HG02973 (cell line): Measurements from ENCODE around the gene ERC1.

Experiments used
- ATAC-seq: cut with Tn5 transposase; IDR thresholded peaks from one replicate; pipeline ENCODE4 v1.9.1; 2021; ENCODE audit warnings: moderate library complexity; ENCODE audit not compliant: unreplicated experiment

Gene ERC1

DNA sequence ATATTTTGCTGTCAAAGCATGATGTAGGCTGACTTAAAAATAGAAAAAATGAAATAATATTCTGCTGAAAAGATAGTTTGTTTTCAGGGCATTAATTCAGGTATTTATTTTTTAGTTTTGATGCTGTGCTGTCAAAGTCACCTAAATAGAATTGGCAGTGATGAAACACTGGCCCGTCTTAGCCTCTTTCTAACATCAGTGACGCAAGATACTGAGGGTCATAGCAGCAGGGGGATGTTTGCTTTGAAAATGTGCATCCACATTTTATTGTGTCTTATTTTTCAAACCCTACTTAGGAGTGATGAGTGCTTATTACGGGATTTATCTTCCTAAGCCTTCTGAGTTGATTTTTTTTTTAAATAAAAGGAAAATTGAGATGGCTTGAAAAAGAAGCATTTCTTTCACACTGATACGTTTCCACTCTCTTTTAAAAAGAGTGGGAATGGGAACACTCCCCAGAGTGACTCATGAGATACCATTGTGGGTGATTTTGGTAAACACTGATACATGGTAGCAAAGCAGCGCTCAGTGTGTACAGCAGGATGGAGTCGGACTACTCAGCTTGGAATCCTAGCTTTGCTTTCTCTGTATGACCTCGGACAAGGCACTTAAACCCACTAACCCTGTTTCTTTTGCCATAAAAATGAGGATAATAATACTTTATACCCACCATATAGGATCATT lies 290.8 kb downstream of the ERC1 start:
- ATAC-seq, result no peak

DNA sequence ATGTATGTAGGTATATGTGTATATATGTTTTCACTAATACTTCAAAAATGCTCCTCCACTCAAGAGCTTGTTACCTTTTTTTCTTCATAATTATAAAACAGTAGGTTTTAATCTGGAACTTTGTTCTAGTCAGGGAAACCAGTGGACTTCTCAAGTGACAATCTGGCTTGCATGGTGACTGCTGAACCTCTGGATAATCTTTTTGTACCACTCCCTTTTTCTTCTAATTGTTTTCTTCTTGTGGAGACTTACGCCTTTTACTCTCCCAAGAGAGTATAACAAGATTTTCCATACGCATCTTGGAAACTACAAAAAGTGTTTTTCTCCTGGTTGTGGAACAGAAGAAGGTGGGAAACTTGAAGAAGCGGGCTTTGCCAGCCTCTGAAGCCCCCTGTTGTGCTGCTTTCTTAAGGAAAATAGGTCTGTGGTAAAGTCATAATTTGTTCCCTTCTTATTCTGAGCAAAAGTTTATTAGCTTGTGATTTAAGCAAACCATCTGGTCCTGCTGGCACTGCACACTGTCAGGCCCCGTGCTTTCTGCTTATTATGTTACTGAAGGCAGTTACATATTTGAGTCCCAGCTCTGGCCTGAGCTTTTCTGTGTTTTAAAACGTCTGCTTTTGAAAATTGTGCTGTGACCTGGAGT lies 291.8 kb downstream of the ERC1 start:
- ATAC-seq, result no peak

DNA sequence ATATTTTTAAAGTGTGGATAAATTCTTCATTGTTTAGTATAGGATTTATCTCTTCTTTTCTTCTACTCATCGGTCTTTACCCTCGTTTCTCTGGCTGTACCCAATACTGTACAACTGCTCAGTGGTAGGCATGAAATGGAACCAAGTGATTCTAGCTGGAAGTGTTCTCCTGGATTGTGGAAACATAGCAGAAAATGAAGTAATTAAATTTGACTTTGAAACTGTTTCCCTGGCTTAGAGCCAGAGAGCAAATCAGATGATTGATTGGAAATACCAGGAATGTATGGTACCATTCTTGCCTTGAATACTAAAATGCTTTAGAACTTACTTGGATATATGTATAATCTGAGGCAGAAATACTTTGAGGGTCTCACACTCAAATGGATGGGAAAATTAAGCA lies 292.3 kb downstream of the ERC1 start:
- ATAC-seq, result no peak

DNA sequence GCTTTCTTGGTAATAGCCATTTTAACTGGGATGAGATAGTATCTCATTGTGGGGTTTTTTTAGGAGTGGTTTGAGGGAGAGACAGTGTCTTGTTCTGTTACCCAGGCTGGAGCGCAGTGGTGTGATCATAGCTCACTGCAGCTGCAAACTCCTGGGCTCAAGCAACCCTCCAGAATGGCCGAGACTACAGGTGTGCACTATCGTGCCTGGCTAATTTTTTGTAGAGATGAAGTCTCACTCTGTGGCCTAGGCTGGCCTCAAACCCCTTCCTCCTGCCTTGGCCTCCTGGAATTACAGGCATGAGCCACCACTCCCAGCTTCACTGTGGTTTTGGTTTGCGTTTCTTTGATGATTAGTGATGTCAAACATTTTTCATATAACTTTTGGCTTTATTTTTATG lies 293.6 kb downstream of the ERC1 start:
- ATAC-seq, result no peak

DNA sequence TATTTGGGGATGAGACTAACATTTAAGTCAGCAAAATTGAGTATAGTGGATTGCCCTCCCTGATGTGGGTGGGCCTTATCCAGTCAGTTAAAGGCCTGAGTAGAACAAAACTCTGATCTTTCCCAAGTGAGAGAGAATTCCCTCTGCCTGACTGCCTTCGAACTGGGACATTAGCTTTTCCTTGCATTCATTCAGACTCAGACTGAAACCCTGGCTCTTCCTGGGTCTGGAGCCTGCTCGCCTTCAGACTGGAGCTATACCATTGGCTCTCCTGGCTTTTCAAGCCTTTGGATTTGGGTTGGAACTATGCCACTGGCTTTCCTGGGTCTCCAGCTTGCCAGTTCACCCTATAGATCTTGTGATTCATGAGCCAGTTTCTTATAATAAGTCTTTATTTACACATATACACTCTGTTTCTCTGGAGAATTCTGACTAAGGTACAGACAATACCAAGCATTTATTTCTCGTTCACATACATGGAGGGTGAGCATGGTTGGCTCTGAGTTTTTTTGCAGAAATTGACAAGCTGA lies 296.5 kb downstream of the ERC1 start:
- no peak for ATAC-seq

DNA sequence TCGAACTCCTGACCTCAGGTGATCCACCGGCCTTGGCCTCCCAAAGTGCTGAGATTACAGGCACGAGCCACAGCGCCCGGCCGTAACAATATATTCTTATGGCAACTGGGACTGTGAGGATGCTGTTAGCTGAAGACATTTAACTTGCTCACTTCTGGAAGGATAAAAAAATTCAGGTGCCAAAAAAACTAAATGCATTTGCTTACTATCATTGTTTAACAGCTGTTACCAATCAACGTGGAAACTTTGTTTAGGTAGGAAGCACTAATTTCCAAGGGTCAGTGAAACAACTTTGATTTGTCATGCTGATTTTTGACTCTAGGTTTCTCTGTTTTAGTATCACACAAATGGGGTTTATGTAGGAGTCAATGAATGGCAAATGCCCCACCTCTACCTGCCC lies 297.3 kb downstream of the ERC1 start:
- ATAC-seq, result no peak

DNA sequence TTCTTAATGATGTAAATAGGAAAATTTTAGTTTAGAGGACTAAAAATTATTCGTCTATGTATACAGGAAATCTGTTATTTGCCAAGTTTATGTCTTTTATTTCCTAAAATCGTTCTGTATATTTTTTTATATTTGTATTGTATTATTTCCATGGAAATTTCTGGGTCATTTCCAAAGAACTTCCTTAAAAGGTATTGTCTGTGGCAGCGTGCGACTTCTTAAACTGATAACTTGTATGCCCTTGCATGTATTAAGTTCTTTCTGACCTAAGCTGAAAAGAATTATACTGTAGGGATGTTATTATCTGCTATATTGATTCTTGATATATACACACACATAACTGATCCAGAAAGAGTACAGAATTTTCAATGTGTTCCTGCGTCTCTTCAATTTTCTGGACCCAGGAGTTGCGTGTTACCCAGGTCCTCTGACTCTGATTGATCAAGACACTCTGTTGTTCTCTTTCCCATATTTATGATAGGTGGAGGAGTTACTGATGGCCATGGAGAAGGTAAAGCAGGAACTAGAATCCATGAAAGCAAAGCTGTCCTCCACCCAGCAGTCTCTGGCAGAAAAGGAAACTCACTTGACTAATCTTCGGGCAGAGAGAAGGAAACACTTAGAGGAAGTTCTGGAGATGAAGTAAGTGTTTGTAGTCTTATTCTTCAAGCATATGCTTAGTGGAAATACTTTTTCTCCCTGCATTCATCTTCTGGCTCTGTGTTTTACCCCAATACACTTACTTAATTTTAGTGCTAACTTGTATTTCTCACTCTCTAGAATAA lies 298.5 kb downstream of the ERC1 start:
- no peak for ATAC-seq

DNA sequence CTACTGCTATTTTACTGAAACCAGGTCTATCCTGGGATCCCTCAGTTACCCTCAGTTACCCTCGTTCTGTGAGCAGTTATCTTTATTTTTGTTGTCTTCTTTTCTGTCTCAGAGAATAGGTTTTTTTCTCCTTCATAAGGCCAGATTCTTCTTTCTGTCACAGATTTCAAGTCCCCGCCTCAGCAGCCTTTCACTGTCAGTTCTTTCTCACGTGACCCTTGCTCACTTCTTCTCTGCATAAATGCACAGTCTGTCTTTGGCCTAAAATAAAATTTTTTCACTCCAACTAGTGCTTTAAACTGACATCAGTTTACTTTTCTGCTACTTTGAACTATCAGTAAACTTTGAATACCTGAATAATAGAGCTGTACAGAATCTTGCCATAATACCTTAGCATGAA lies 299.7 kb downstream of the ERC1 start:
- ATAC-seq, result no peak

DNA sequence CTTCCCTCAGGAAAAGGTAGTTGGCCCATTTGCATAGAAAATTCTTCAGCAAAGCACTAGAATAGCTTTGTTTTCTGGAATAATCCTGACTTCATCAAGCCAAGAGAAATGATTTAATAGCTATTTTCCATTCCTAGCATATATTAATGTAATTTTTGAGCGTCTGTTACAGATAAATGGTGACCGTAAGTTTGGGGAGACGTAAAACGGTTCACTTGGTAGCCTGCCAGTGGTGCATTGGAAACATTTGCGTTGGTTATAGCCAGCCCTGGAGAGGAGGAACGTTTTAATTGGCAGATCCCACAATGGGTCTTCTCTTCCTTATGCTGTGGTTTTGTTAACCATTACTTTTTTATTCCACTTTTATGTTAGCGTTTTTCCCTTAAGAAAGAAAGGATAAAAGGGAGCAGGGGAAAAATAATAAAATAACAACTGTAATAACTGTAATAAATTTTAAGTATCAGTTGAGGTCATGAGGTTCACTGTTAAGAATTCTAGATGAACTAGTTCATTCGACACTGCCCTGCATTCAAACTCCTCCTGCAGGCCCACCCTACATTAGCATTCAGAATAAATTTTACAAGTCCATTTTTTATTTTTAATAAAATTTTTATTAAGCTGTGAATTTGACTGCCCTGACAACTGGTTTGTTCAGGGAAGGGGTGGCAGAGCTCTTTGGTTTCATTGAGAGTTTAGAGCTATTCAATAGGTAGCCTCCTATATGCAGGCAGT lies 300.7 kb downstream of the ERC1 start:
- no peak for ATAC-seq

DNA sequence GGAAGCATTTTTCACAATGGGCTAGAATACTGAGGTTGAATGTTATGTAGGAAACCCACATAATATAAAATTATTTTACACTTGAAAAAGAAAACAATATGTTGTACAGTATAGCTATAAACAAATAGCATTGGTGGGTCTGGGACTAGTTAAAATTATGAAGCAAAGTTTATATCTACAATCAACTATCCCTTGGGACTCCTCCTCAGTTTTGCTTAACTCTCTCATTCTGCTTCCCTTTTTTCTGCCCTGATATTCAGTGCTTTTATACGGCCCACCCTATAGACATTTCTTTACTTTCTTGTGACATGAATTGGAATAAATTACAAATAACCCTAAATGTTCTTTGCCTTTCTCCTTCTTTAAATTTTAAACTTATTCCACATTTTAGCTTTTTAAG lies 302.9 kb downstream of the ERC1 start:
- no peak for ATAC-seq

DNA sequence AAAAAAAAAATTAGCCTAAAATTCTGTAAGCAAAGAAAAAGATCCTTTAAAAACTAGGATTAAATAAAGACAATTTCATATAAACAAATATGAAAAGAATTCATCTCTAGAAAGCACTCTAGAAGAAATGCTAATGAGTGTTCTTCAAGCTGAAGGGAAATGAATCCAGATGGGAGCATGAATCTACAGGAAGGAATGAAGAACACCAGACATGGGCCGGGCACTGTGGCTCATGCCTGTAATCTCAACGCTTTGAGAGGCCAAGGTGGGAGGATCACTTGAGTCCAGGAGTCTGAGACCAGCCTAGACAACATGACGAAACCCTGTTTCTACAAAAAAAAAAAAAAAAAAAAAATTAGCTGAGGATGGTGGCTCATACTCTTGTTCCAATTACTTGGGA lies 306.2 kb downstream of the ERC1 start:
- no peak for ATAC-seq

DNA sequence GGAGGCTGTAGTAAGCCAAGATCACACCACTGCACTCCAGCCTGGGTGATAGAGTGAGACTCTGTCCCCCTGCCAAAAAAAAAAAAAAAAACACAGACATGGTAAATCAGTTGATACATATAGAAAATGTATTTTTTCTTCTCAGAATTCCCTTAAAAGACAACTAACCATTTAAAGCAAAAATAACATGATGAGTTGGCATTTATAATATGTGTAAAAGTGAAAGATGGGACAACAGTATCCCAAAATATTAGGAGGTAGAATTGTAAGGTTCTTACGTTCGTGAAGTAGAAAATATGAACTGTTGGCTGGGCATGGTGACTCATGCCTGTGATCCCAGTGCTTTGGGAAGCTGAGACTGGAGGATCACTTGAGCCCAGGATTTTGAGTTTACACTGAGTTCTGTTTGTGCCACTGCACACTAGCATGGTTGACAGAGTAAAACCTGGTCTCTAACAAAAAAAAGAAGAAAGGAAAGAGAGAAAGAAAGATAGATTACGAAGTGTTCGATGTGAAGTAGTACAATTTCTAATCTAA lies 306.7 kb downstream of the ERC1 start:
- no peak for ATAC-seq

DNA sequence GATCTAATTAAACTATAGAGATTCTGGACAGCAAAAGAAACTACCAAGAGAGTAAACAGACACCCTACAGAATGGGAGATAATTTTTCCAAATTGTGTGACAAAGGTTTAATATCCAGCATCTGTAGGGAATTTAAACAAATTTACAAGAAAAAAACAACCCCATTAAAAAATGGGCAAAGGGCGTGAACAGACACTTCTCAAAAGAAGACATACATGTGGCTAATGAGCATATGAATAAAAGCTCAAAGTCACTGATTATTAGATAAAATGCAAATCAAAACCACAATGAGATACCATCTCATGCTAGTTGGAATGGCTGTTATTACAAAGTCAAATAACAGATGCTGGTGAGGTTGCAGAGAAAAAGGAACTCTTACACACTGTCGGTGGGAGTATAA lies 309.4 kb downstream of the ERC1 start:
- no peak for ATAC-seq

DNA sequence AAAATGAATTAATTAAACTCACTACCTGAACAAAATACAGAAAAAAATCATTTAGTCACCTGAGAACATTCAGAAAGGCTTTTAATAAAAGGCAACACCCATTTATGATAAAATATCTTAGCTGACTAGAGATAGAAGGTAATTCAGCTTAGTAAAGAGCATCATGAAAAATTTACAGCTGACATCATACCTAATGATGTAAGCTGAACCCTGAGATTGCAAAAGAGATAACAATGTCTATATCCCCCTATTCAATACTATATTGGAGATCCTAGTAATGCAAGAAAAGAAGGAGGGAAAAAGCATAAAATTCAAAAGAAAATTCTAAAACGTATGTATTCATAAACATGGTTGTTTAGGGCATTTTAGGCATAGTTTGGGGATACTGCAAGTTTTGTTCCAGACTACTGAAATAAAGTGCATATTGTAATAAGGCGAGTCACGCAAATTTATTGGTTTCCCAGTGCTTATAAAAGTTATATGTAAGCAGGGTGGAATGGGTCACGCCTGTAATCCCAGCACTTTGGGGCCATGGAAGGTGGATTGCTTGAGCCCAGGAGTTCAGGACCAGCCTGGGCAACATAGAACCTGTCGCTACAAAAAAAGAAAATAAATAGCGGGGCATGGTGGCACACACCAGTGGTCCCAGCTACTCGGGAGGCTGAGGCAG lies 311.3 kb downstream of the ERC1 start:
- ATAC-seq, result no peak

DNA sequence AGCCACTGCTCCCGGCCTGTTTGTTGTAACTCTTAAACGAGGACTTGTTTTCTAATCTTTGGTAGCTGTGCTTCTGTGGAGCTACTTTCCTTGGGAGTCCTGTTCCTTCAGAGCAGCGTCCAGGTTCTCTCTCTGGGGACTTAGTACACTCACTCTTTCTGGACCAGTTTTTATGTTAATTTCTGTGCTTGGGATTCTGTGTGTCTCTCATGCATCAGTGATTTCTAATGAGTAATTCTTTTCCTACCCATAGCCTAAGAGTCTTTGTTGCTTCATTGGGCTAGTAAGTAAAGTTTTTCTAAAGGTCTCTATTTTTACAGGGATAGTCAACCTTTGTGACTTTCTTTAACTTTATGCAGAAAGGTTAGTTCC lies 314.0 kb downstream of the ERC1 start:
- no peak for ATAC-seq

DNA sequence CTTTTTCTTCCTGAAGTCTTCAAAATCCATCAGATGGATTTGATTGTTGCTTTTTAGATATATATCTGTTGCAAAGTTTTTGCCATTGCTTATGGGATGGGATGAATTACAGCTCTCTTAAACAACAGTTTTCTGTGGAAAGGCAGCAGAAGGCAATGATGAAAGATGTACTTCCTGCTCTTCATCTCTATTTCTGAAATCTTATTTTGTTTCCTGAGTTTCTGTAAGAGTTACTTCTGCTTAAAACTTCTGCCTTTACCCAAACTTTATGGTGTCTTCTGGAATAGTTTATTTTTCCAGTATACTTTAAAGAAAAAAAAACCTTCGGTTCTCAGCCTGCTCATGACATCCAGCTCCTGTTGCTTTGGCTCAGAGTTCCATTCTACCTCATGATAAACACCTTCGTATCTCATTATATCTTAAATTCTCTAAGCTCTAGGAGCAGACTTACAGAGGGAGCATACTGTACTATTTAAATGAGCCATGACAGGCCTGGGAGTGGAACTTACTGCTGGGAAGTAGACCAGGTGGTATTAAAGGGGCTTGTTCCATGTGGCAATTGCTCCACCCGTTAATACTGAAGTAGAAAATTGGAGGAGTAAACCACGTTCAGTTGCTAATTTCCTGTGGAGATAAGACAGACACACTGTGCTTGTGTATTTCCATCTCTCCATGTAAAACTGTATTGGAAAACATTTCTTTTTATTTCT lies 314.9 kb downstream of the ERC1 start:
- no peak for ATAC-seq

DNA sequence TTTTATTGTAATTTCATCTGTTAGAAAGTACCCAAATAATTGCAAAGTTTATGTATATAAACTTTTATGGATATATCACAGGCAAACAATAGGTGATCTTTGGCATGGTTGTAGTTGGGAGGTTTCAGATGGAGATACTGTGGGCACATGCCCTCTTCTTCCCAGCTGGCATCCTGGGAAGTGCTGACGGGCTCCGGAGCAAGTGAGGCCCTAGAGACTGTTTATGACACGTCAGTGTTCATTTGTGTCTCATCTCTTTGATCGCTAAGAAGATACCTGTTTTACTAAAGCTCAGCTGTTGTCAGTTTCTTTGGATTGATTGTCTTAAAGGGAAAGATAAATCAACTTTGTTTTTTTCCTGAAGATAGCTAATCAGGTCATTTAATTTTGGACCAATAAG lies 315.8 kb downstream of the ERC1 start:
- ATAC-seq, result no peak

DNA sequence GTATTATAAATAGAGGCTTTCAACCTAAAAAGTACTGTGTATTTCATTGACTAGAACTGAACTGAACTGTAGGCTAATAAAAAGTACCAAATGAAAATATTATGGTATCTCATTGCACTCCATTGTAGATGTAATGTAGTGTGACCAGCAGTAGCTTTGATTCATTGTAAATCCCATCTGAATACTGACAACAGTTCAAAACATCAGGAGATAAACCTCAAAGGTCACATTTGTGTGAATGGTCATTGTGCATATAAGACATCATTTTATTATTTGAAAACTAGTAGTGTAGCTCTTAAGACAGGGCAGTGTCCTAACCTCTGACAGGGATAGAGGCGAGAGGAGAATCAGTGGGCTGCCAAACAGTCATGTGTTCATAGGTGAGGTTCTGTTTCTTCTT lies 316.8 kb downstream of the ERC1 start:
- ATAC-seq, result no peak

DNA sequence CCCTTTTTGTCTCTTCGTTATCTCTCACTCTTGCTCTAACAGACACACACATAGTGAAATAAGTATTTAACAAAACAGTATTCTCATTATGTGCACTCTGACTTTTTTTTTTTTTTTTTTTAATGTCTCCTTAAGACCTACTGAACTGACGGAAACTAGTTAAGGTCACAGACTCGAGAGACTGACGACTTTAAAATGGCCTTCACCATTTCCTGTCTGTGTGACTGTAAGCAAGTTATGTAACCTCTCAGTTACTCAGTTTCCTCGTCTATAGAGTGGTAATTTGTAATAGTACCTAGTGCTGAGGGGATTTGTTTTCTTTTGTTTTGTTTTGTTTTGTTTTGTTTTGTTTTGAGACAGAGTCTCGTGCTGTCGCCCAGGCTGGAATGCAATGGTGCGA lies 318.6 kb downstream of the ERC1 start:
- ATAC-seq, result no peak

DNA sequence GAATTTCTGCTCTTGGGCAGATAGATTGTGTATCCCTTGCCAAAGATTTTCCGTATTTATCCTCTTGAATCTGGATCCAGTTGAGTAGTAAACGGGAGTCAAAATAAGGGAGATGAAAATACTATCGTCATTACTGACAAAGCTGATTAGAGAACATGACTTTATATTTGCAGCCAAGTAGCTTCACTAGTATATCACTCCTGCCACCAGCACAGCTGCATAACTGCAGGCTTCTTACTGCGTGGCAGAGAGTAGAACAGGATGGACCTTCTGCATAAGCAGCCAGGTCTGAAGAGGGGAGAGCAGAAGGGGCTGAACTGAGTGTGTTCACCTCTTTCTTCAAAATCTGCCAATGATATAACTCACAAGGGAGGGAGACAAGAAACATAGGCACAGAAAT lies 319.6 kb downstream of the ERC1 start:
- ATAC-seq, result no peak
